NCI-H82 (cell line): Measurements from ENCODE around the gene CXCR5.

ENCODE experiments used
- DNase-seq: peaks from one replicate; lab custom pipeline; 2025; lab: John Stamatoyannopoulos, UW

Gene CXCR5

GRCh38 chr11:118876286-118876685 lies 7.4 kb upstream of the CXCR5 start:
- no peak for DNase-seq

DNA sequence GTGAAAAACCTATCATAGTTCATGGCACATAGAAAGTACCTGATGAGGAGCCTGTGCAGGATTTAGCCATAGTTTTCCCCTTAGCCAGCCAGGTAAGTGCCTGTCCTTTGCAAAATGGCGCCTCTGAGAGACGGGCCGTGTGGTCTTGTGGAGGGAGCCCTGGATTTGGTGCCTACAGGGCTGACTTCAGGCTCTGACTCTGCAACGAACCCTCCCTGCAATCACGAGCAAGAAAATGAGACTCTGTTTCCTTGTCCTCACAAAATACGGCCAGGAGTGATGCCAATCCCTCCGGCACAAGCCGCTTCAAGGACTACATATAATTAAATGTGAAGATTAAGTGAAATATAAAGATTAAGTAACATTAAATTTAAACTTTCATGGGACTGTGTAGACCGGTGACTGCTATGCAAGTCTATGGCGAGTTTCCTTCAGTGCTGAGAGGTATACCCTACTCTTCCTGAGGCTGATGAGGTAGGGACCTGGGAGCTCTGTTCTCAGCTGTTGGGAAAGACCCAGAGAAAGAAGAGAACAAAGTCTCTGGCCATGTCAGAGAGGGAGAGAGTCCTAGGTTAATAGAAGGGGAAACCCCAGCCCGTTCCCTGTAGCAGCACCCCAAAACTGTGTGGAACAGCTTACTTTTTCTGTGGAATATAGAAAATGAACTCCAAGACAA lies 6.1 kb upstream of the CXCR5 start:
- no peak for DNase-seq

DNA sequence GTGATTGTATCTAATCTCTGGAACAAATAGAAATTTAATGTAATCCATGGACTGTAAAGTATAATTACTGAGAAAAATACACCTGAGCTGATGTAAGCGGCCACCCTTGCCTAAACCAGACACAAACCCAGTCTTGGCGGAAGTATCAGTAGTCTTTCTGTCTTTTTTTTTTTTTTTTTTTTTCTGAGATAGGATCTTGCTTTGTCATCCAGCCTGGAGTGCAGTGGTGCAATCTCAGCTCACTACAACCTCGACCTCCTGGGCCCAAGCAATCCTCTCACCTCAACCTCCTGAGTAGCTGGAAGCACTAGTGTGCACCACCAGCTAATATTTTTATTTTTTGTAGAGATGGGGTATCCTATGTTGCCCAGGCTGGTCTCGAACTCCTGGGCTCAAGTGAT lies 5.5 kb upstream of the CXCR5 start:
- no peak for DNase-seq

- no peak for DNase-seq
Measured at GRCh38 chr11:118881228-118881627, 2.5 kb upstream of the CXCR5 start.

DNA sequence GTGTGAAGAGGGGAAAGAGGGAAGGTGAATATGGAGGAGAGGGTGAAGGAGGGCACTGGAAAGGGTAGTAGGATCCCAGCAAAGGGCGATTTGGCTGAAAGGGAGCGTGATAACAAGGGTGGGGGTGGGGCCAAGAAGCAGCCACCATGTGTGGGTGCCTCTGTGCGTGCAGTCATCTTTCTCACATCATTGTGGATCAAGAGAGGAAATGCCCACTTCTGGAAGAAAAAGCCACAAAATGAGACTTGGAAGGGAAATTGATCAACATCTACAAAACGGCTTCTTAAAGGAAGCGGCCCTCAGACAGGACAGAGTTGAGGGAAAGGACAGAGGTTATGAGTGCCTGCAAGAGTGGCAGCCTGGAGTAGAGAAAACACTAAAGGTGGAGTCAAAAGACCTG lies 1.2 kb upstream of the CXCR5 start:
- DNase-seq = no peak

- DNase-seq = no peak
Measured at GRCh38 chr11:118883004-118883367, 706 bp upstream of the CXCR5 start.

DNA sequence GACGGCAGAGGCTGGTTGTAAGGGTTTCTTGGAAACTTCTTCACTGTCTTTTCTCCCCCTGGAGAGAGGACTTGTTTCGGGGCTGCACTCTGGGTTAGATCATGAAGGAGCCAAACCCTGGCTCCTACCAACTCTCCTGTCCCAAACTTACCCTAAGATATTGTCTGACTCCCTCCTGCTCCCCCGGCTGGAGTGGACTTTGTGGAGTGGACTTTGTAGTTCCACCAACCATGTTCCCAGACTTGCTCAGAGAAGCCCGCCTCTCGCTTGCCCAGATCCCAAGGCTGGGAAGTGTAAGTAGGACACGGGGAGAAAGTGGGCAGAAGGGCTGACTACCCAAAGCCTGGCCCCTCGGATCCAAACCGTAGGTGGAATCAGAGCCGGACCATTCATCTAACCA lies 1.2 kb downstream of the CXCR5 start:
- DNase-seq = no peak

GRCh38 chr11:118885319-118885718 lies 1.6 kb downstream of the CXCR5 start:
- no peak for DNase-seq

DNA sequence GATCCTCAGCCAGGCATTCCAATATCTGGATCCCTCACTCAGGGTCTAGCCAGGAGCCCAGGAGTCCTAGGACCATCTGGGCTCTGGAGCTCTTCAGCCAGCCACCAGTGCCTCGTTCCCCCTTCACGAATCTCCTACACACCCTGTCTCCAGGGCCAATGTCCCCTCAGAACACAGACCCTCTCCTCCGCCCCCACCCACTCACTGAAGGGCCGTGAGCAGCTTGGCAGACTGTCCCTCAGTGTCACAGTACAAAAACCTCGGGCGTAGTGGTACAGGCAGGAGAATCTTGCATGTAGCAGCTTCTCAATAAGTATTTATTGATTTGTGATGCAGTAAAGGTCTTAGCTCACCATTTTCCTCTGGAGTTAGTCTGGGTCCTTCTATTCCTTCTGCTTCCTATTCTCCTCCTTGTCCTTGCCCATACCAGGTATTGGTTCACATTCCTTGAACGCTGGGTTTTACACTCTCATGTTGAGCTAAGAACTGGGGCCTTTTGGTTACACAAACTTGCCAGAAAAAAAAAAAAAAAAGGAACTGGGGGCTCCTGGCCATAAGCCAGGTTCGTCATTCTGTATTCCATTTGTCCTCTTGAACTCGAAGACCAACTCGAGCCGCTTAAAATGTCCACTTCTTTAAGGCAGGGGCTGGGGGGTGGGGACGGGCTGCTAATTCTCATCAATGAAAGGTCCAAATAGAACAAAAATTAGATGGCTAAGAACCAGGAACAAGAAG lies 2.3 kb downstream of the CXCR5 start:
- no peak for DNase-seq

DNA sequence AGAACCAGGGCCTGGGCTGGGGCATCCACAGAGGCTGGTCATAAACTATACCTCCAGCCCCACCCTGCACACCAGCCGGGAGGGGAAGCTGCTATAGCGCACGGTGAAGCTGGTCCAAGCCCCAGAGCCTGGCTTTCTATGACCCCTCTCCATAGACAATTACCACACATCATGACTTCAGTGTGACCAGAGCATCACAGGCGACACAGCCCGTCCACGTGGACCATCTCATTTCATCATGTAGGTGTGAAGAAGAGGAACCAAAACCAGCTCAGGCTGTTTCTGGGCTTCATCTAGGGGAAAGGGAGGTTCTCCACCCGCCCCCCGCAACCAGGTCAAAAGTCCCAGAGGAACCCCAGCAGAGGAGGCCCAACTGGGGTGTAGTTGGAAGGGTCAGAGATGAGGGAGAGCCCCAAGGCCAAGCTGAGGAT lies 3.0 kb downstream of the CXCR5 start:
- no peak for DNase-seq

- no peak for DNase-seq
Measured at GRCh38 chr11:118887206-118887605, 3.5 kb downstream of the CXCR5 start.

DNA sequence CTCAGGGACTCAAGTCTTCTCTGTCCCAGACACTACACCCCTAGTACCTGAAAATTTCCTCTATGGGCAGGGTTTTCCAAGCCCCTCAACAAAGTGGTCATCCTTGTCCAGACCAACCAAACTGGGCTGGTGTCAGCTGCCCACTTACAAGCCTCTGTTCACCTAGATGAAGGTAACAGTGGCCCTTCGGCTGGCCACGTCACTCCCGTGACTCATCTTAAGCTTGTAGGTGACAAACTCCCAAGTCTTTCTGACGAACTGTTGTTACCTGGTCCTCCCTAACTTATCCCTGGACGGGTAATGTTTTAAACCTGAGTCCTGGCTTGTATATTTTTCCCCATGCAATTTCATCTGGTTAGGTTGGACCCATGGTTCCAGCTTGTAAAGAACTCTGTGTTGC lies 4.7 kb downstream of the CXCR5 start:
- no peak for DNase-seq

- DNase-seq = no peak
Measured at GRCh38 chr11:118889797-118890196, 6.1 kb downstream of the CXCR5 start.

GRCh38 chr11:118892514-118892913 lies 8.8 kb downstream of the CXCR5 start:
- DNase-seq = no peak

DNA sequence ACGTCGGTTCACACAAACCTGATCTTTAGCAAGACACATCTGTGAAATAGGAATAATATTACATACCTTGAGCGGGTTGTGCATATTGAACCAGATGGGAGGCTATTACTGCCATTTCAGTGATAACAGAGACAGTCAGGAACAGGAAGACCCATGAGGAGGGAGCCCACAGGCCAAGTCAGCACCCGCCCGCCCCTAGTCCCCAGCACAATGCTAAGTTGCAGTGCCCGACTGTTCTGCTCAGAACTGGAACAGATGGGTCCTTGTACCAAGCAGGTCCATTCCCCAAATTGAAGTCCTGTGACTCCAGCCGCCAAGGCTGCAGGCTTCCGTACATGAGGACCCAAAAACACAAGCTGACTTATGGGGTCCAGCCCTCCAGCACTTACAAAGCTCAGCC lies 9.3 kb downstream of the CXCR5 start:
- DNase-seq = no peak

DNA sequence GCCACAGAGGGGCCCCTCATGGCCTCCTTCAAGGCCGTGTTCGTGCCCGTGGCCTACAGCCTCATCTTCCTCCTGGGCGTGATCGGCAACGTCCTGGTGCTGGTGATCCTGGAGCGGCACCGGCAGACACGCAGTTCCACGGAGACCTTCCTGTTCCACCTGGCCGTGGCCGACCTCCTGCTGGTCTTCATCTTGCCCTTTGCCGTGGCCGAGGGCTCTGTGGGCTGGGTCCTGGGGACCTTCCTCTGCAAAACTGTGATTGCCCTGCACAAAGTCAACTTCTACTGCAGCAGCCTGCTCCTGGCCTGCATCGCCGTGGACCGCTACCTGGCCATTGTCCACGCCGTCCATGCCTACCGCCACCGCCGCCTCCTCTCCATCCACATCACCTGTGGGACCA lies 10.0 kb downstream of the CXCR5 start:
- no peak for DNase-seq

DNA sequence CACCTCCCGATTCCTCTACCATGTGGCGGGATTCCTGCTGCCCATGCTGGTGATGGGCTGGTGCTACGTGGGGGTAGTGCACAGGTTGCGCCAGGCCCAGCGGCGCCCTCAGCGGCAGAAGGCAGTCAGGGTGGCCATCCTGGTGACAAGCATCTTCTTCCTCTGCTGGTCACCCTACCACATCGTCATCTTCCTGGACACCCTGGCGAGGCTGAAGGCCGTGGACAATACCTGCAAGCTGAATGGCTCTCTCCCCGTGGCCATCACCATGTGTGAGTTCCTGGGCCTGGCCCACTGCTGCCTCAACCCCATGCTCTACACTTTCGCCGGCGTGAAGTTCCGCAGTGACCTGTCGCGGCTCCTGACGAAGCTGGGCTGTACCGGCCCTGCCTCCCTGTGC lies 10.5 kb downstream of the CXCR5 start:
- DNase-seq = no peak

DNA sequence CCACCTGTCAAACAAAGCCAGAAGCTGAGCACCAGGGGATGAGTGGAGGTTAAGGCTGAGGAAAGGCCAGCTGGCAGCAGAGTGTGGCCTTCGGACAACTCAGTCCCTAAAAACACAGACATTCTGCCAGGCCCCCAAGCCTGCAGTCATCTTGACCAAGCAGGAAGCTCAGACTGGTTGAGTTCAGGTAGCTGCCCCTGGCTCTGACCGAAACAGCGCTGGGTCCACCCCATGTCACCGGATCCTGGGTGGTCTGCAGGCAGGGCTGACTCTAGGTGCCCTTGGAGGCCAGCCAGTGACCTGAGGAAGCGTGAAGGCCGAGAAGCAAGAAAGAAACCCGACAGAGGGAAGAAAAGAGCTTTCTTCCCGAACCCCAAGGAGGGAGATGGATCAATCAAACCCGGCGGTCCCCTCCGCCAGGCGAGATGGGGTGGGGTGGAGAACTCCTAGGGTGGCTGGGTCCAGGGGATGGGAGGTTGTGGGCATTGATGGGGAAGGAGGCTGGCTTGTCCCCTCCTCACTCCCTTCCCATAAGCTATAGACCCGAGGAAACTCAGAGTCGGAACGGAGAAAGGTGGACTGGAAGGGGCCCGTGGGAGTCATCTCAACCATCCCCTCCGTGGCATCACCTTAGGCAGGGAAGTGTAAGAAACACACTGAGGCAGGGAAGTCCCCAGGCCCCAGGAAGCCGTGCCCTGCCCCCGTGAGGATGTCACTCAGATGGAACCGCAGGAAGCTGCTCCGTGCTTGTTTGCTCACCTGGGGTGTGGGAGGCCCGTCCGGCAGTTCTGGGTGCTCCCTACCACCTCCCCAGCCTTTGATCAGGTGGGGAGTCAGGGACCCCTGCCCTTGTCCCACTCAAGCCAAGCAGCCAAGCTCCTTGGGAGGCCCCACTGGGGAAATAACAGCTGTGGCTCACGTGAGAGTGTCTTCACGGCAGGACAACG lies 11.7 kb downstream of the CXCR5 start:
- no peak for DNase-seq

- no peak for DNase-seq
Measured at GRCh38 chr11:118896472-118896913, 12.8 kb downstream of the CXCR5 start.

DNA sequence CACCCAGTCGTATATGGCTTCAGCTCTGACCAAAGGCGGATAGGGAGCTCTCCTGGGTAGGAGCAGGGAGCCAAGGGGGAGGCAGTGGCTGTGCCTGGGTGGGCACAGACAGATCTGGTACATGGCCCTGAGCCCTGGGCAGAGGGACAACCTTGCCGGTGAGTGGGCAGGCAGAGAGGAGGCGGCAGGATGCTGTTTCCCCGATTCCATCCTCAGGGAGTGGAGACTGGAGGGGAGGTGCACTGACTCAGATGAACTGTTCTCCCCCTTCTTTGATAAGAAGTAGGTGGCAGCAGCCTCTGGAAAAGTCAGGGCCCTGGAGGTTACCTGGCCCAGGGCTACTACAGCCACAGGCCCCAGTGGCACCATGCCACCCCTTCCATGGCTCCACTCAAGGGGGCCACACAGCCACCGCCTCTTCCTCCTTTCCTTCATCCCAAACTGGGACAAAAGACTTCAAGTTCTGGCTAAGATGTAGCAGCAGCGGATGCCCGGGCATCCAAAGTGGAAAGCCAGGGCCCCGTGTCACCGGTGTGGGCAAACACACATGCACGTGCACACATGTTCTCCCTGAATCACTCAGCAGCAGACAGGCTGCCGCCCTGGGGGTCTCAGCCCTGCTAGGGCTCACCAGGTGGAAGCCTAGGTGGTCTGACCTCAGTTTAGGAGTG lies 13.4 kb downstream of the CXCR5 start:
- no peak for DNase-seq

DNA sequence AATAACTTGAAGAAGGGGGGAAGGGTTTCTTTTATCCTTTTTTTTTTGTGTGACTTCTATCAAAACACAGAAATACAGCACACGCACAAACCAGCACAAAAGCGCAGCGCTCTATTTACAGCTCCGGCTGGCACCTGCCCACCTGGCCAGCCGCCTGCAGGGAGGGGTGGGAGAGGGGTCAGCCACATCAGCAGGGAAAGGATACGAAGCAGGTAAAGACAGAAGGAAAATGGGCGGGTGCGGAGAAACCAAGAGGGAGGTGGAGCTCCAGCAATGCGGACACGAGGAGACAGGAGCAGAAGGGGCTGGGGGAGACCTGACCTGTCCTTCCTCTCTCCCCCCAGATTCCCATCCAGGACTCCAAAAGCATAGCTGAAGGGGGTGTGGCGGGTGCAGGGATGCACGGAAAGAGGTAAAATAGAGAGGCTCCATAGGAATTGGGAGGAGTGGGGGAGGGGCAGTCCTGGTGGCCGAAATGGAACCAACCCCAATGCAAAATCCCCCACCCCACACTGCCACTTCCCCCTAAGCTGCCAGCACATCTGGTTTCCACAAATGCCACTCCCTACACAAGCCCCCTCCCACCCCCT lies 14.1 kb downstream of the CXCR5 start:
- DNase-seq = no peak
